AG09309 (cell line): ENCODE measurements around the gene ROR2.
"Not testable (repeated sequence)": the region's sequence is repeated elsewhere in the genome, so short reads cannot be mapped to it uniquely, and the experiment has no call there.

ENCODE experiments used
- DNase-seq: peaks from one replicate; pipeline ENCODE4 v3.0.0-alpha.2; 2010; ENCODE audit warnings: low read depth
- H3K4me3 ChIP-seq: 2 replicates; pipeline ENCODE4 v1.5.1; 2011; ENCODE audit warnings: mild to moderate bottlenecking, low read depth, low read length, moderate library complexity; ENCODE audit not compliant: control insufficient read depth
- CTCF ChIP-seq: IDR thresholded peaks from 2 replicates; pipeline ENCODE4 v1.5.1; 2011; ENCODE audit warnings: mild to moderate bottlenecking, low read depth, low read length, inconsistent platforms; ENCODE audit not compliant: insufficient read depth, control insufficient read depth; ENCODE audit errors: missing control alignments

ROR2 gene

GRCh38 chr9:91643481-91644077 lies 306.4 kb downstream of the ROR2 start:
- DNase-seq: no peak
- no peak for TF ChIP-seq CTCF

GRCh38 chr9:91642771-91643170 lies 307.3 kb downstream of the ROR2 start:
- TF ChIP-seq CTCF: no peak
- no peak overlapping the region for H3K4me3 ChIP-seq
- no peak for DNase-seq

More at GRCh38 chr9:91643481-91644077, 306.4 kb downstream of the ROR2 start:
- H3K4me3 ChIP-seq: no peak overlapping the region

- no peak for TF ChIP-seq CTCF
- no peak for DNase-seq
- no peak overlapping the region for H3K4me3 ChIP-seq
These were observed 309.6 kb downstream of the ROR2 start for GRCh38 chr9:91640428-91640827.

- no peak overlapping the region for H3K4me3 ChIP-seq
- DNase-seq: no peak
- TF ChIP-seq CTCF: no peak
These were observed 311.0 kb downstream of the ROR2 start for GRCh38 chr9:91639054-91639453.

GRCh38 chr9:91634832-91635231 lies 315.2 kb downstream of the ROR2 start:
- not testable (repeated sequence) for H3K4me3 ChIP-seq, DNase-seq

- no peak for DNase-seq
- TF ChIP-seq CTCF: no peak
- H3K4me3 ChIP-seq: no peak overlapping the region
These were observed 320.3 kb downstream of the ROR2 start for GRCh38 chr9:91629718-91630117.

GRCh38 chr9:91628892-91629291 lies 321.1 kb downstream of the ROR2 start:
- no peak overlapping the region for H3K4me3 ChIP-seq
- TF ChIP-seq CTCF: no peak
- no peak for DNase-seq
